Measurements from ENCODE around the gene MAST4.
"Not testable (repeated sequence)": the region's sequence is repeated elsewhere in the genome, so short reads cannot be mapped to it uniquely, and the experiment has no call there.

The MAST4 gene

GRCh38 chr5:67090040-67090439 is 493.8 kb downstream of the MAST4 start:
- no peak for DNase-seq (ENCODE audit: low read depth)

- DNase-seq (ENCODE audit: low read depth): no peak
These were observed 494.4 kb downstream of the MAST4 start for GRCh38 chr5:67090593-67090992.

DNA sequence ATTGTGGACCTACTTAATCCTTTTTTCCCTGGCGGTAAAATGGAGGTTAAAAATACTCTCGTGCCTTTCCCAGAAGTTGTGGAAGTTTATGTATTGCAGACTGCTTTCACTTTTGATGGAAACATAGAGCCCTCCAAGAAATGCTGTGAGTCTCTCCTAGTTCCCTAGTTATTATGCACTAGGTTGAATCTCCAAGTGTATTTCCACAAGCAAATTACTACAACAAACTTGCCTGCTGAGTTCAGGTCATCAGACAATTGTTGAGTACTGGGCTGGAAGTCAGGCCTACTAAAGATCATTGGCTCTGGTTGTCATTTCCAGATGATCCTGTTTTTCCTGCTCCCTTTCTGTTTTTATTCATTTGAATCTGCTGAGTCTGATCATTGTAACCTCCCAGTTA is 496.3 kb downstream of the MAST4 start:
- DNase-seq (ENCODE audit: low read depth): no peak

DNA sequence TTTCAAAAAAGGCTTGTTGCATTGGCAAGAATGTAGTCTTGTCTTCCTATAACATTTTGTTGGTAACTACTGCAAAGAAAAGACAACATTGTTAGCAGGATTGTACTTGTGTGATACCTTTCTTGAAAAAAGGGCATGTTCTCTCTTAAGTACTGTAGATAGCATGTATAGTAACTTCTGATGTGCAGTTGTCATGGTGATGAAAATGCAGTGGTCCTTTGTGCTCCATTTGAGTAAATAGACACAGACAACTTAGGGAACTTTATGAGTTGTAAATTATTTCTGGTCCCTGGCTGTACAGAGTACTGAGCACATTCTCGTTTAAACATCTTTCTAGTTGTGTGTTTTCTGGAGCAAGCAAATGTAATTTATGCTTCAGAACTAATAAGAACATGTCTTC is 497.1 kb downstream of the MAST4 start:
- no peak for DNase-seq (ENCODE audit: low read depth)

DNA sequence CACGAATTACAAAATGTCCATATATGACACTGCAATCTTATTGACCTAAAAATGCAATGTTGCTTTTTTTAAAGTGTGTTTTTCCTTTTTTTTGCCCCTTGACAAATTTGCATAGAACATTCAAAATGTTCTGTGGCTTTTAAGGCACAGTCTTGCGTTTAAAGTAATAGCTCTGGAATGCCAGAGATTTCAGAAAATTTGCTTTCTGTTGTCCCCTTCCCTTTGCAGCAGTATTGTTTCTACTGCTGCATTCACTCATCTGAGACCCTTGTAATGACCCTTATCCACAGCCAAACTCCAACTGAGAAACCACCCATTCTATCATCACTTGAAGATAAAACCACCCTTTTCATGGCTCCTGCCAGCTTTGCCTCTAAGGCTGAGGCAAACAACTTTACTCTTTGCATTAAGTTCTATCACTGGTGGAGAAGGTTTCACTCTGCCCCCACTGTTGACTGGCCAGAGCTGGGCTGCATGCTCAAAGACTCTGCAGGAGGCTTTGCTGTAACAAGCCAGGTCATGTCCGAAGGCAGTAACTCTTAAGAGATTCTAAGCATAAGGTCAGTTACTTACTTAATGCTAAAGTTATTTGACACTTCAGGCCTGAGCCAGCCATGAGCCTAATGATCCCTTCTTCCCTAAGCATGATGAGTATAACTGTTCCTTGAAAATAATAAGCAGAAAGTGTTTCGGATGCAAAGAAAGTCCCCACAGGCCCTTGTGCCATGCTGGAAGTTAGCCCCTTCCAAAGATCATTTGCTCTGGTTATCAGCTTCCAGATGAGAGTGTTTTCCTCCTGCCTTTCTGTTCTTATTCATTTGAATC is 498.5 kb downstream of the MAST4 start:
- peak; percentile 55 for DNase-seq (ENCODE audit: low read depth)

DNA sequence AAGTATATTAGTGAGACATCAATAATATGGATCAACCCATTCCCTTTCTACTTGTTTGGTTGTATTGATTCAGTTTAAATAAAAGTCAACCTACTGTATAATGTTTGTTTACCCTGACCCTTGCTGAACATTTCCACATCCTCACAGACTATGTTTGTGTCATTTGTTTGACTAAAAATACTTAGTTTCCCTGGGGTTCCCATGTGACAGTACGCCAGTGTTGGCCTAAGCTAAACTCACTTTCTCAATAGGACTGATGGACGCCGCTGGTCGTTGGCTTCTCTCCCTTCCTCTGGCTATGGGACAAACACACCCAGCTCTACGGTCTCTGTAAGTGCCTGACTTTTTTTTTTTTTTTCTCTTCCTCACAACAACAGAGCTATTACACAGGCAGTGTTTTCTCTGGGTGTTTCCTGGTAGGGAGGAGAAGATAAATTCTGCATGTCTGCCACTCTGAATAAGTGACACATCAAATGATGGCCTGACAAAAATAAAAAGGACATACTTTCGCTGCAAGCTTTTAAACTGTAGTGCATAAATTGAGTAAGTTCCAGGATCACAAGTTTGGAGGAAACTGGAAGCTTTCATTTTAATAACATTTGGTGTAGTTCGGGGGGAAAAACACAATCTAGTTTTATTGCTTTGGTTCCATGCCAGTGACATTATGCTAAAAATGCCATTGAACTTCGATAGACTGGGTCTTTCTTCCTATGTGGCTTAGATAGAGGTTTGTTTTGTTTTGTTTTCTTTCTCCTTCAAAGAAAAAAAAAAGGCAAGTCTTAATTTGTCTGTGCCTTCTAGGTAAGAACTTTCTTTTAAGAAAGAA is 499.4 kb downstream of the MAST4 start:
- DNase-seq (ENCODE audit: low read depth): peak; percentile 7

GRCh38 chr5:67098656-67099055 is 502.5 kb downstream of the MAST4 start:
- no peak for DNase-seq (ENCODE audit: low read depth)

GRCh38 chr5:67100301-67100700 is 504.1 kb downstream of the MAST4 start:
- DNase-seq (ENCODE audit: low read depth): no peak

GRCh38 chr5:67102708-67103107 is 506.5 kb downstream of the MAST4 start:
- no peak for DNase-seq (ENCODE audit: low read depth)

DNA sequence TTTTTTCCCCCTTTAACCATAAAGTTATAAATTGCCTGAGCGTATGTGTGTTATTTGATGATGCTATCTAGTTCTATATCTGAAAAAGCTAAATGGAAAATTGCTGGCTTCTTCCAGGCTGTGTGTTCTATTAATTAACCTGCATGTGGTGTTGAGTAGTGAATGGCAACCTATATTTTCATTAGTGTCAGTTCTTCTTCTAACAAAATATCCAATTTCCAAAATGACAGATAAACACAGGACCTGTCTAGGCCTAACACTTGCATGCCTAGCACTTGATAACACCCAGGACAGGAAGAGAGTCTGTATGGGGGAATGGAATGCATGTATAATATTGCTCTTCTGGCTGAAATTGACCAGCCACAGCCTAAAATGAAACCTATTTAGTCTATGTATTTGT is 508.7 kb downstream of the MAST4 start:
- no peak for DNase-seq (ENCODE audit: low read depth)

DNA sequence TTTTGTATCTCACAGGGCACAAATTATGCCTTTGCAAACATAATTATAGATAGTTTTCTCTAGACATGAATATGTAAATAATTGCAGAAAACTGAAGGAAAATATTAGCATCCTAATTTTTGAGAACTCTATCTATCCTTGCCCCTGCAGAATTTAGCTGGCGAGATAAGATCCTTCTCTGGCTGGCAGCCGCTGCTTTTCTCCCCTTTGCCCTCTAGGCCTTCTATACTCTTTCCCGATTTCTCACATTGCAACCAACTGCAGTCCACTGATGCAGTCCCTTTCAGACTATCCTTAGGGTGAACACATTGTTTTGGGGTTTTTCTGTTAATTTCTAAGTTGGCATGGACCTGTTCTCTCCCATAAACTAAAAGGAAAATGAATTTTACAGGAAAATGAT is 509.1 kb downstream of the MAST4 start:
- no peak for DNase-seq (ENCODE audit: low read depth)

GRCh38 chr5:67106626-67107342 is 510.6 kb downstream of the MAST4 start:
- DNase-seq (ENCODE audit: low read depth): no peak

DNA sequence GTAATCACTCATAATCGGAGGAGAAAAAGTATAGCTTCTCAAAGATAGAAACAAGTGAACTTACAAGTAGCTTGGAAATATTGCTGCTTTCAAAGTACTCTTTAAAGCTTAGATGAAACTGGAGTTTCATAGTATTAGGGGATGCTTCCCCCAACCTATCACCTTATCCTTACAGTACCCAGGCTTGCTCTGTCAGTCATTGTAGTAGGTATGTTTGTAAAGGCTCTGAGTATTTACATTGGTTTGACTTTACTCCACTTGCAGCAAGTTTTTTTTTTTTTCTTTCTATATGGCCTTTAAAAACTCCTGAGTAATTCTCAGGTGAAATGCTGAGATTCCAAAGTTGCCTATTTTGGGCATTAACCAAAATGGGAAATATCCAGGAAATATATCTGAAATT is 515.6 kb downstream of the MAST4 start:
- no peak for DNase-seq (ENCODE audit: low read depth)

- DNase-seq (ENCODE audit: low read depth): peak; percentile 4
These were observed 519.1 kb downstream of the MAST4 start for GRCh38 chr5:67115246-67115645.

DNA sequence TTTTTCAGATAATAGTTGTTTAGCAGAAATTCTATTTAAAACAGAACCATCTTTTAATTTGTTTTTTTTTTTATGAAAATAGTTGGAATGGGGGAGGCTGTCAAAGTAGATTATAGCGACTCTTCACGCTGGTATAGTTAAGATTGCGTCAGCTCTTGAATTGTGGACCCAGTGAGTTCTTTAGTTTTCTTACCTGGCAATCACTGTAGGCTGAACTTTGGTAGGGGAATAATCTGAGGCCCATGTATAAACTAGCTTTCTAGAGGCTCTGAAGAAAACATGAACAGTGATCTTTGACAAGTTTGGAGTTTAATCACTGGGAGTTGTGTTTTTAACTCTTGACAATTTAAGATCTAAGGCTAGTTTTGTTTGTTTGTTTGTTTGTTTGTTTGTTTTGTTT is 519.6 kb downstream of the MAST4 start:
- no peak for DNase-seq (ENCODE audit: low read depth)

DNA sequence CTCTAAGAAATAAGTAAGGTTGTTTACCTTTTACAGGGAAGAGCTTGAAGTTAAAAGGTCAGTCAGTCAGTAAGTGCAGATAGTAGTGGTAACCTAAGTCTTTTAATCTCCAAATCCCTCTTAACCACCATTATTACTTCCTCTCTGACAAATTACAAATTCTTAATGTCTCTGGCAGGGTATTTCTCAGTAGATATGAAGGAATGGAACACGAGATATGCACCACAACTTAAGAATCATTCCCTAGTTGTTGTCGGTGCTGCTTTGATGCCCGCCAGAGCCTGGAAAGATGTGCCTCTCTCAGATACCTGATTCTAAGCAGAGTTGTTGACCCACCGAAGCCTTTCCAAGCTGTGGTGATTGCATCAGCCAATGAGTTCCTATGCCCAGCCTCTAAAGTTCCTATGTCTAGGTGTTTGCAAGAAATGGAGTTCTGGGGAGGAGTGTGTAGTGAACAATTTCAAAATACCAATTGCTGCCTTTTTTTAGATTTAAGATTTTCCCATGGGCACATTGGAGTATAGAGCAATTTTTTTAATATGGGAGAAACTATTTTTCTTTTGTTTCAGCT is 521.9 kb downstream of the MAST4 start:
- peak; percentile 62 for DNase-seq (ENCODE audit: low read depth)

GRCh38 chr5:67119010-67119409 is 522.8 kb downstream of the MAST4 start:
- no peak for DNase-seq (ENCODE audit: low read depth)

DNA sequence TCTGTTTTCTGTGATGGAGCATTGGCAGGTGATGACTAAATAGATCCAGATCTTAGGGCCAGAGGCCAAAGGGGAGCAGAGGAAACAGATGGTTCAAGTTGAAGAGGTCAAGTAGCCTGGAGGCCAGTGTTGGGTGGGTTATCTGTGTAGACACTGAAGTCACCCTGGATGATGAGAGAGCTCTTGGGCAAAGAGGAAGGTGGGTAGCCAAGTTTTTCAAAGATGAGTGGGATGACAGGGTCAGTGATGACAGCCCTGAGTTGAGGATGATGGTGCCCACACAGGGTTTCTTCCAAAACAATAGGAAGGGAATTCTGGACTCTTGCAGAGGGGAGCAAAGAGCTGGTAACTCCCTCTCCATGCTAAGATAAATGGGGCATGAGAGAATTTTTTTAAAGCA is 523.8 kb downstream of the MAST4 start:
- DNase-seq (ENCODE audit: low read depth): no peak

- no peak for DNase-seq (ENCODE audit: low read depth)
These were observed 527.6 kb downstream of the MAST4 start for GRCh38 chr5:67123819-67124218.

DNA sequence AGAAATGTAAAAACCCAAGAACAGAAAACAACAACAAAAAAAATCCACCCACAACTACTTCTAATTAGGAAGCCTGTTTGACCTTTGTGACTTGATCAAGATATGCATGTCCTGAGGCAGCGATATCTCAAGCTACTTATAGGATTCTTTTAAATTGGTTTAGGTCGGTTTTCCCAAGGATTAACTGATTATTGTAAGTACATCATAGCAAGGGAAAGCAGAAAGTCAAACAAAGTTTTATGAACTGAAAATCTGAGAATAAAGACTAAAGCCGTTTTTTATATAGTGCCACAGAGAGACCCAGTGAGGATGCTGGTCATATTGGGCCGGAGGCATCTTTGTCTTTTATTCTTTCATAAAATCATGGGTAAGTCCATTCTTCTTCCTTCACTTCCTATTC is 528.4 kb downstream of the MAST4 start:
- no peak for DNase-seq (ENCODE audit: low read depth)

- DNase-seq (ENCODE audit: low read depth): not testable (repeated sequence)
These were observed 531.2 kb downstream of the MAST4 start for GRCh38 chr5:67127347-67127895.

DNA sequence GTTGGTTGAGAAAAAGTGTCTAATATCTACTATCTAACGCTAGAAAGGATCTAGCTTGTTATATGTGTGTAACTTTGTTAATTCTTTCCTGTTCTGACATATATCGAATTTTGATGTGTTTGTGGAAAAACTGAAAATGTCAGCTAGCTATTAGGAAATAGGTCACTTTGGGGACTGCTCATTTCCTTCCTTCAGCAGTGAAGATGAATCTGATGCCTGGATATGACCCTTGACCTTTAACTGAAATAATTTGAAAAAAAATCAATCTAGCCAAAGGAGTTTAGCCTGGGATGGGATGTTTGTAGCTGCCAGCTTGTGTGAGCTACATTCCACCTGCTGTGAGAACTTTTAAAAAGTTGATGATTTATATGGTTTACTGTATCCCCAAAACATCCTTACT is 533.6 kb downstream of the MAST4 start:
- no peak for DNase-seq (ENCODE audit: low read depth)

Data from amniotic epithelial cell (primary cell).